ENCODE measurements around the gene ITPR2.

The ITPR2 gene

GRCh38 chr12:26426652-26427051 lies 406.3 kb downstream of the ITPR2 start:
- TF ChIP-seq CTCF (IDR thresholded peaks at IDR 0.05; ENCODE audit: borderline replicate concordance, insufficient read depth, low read depth, low read length): no peak
- H3K4me3 ChIP-seq (ENCODE audit: low read depth, low read length): no peak overlapping the region

GRCh38 chr12:26425587-26426260 lies 407.3 kb downstream of the ITPR2 start:
- no peak overlapping the region for H3K4me3 ChIP-seq (ENCODE audit: low read depth, low read length)
- TF ChIP-seq CTCF (IDR thresholded peaks at IDR 0.05; ENCODE audit: borderline replicate concordance, insufficient read depth, low read depth, low read length): no peak

GRCh38 chr12:26422839-26423398 lies 410.1 kb downstream of the ITPR2 start:
- TF ChIP-seq CTCF (IDR thresholded peaks at IDR 0.05; ENCODE audit: borderline replicate concordance, insufficient read depth, low read depth, low read length): no peak
- H3K4me3 ChIP-seq (ENCODE audit: low read depth, low read length): no peak overlapping the region

- H3K4me3 ChIP-seq (ENCODE audit: low read depth, low read length): no peak overlapping the region
Observed at GRCh38 chr12:26416550-26416949, 416.4 kb downstream of the ITPR2 start.

GRCh38 chr12:26410689-26411088 lies 422.3 kb downstream of the ITPR2 start:
- no peak overlapping the region for H3K4me3 ChIP-seq (ENCODE audit: low read depth, low read length)

More at GRCh38 chr12:26416550-26416949, 416.4 kb downstream of the ITPR2 start:
- TF ChIP-seq CTCF (IDR thresholded peaks at IDR 0.05; ENCODE audit: borderline replicate concordance, insufficient read depth, low read depth, low read length): no peak

GRCh38 chr12:26406813-26407212 lies 426.2 kb downstream of the ITPR2 start:
- no peak overlapping the region for H3K4me3 ChIP-seq (ENCODE audit: low read depth, low read length)
- no peak for TF ChIP-seq CTCF (IDR thresholded peaks at IDR 0.05; ENCODE audit: borderline replicate concordance, insufficient read depth, low read depth, low read length)

More at GRCh38 chr12:26410689-26411088, 422.3 kb downstream of the ITPR2 start:
- no peak for TF ChIP-seq CTCF (IDR thresholded peaks at IDR 0.05; ENCODE audit: borderline replicate concordance, insufficient read depth, low read depth, low read length)

- H3K4me3 ChIP-seq (ENCODE audit: low read depth, low read length): no peak overlapping the region
- no peak for TF ChIP-seq CTCF (IDR thresholded peaks at IDR 0.05; ENCODE audit: borderline replicate concordance, insufficient read depth, low read depth, low read length)
Observed at GRCh38 chr12:26406391-26406790, 426.6 kb downstream of the ITPR2 start.

Data from GM12875 (cell line).